H1 (cell line): Measurements from ENCODE around the gene SFXN2. TPM values are rescaled to one million over a fixed set of nuclear protein-coding genes. Genes with fewer than 3 reads are reported as not detected.

Source experiments
- CTCF ChIA-PET: fragments of 300-600 bp; sonication (Branson Sonifier 250); formaldehyde crosslinking; loops from one replicate; lab custom pipeline; 2021; ENCODE audit not compliant: partially characterized antibody; lab: Charles Lee
- POLR2A ChIA-PET: fragments of 300-600 bp; sonication (Branson Sonifier 250); formaldehyde crosslinking; loops from one replicate; lab custom pipeline; 2021; ENCODE audit warnings: inconsistent platforms; ENCODE audit not compliant: partially characterized antibody; lab: Charles Lee
- DNase-seq, 2 experiments: peaks; one replicate each; pipeline versions ENCODE4 v3.0.0 to v3.0.0-alpha.2; 2010 to 2022; ENCODE audit warnings: low spot score in 2 of 2, low read depth in 1 of 2, mixed read lengths in 1 of 2
- FAIRE-seq: peaks from 2 replicates; lab custom pipeline; 2011; peaks lifted over from hg19 to GRCh38; lab: Jason Lieb, UNC
- H2AFZ ChIP-seq: 2 replicates; pipeline ENCODE4 v1.8.1; 2012; ENCODE audit warnings: low read length, inconsistent platforms
- H2AK5ac ChIP-seq: 2 replicates; pipeline ENCODE4 v1.6.1; 2013; ENCODE audit warnings: low read depth, low read length
- H2BK120ac ChIP-seq: replicated peaks from 2 replicates; pipeline ENCODE3; 2013; ENCODE audit warnings: low read depth, low read length, inconsistent platforms
- H2BK12ac ChIP-seq: 2 replicates; pipeline ENCODE4 v1.6.1; 2013; ENCODE audit warnings: low read depth, low read length
- H2BK15ac ChIP-seq: 2 replicates; pipeline ENCODE4 v1.6.1; 2013; ENCODE audit warnings: low read length
- H2BK20ac ChIP-seq: 2 replicates; pipeline ENCODE4 v1.6.1; 2013; ENCODE audit warnings: low read length
- H2BK5ac ChIP-seq: 2 replicates; pipeline ENCODE4 v1.6.1; 2013; ENCODE audit warnings: low read depth, low read length
- H3K14ac ChIP-seq: 2 replicates; pipeline ENCODE4 v1.6.1; 2013; ENCODE audit warnings: inconsistent platforms; ENCODE audit not compliant: insufficient read length
- H3K18ac ChIP-seq: 2 replicates; pipeline ENCODE4 v1.6.1; 2013; ENCODE audit warnings: low read length; ENCODE audit errors: extremely low read depth
- H3K23ac ChIP-seq: 2 replicates; pipeline ENCODE4 v1.6.1; 2013; ENCODE audit warnings: inconsistent platforms; ENCODE audit not compliant: insufficient read length
- H3K23me2 ChIP-seq: 2 replicates; pipeline ENCODE4 v1.6.1; 2013; ENCODE audit warnings: low read depth, low read length
- H3K27ac ChIP-seq: 2 replicates; pipeline ENCODE4 v1.6.1; 2011; ENCODE audit warnings: low read depth, low read length, inconsistent platforms
- H3K27me3 ChIP-seq, 4 experiments: replicated peaks in 1 of 4; 1 replicate in 1 of 4; 2 replicates in 3 of 4; pipeline versions ENCODE4 v1.6.1 to v1.8.1; 2011 to 2013; ENCODE audit warnings: low read length in 3 of 4, mild to moderate bottlenecking in 3 of 4, inconsistent platforms in 2 of 4, mixed read lengths in 2 of 4, moderate library complexity in 1 of 4; ENCODE audit not compliant: control insufficient read depth in 3 of 4, insufficient read depth in 3 of 4; ENCODE audit errors: extremely low read depth in 1 of 4
- H3K36me3 ChIP-seq, 4 experiments: 2 replicates each; pipeline versions ENCODE4 v1.6.1 to v1.8.1; 2011 to 2013; ENCODE audit warnings: mild to moderate bottlenecking in 4 of 4, low read length in 3 of 4, moderate library complexity in 2 of 4, control low read depth in 1 of 4, inconsistent platforms in 1 of 4; ENCODE audit not compliant: insufficient read depth in 4 of 4, control insufficient read depth in 2 of 4
- H3K4ac ChIP-seq: replicated peaks from 2 replicates; pipeline ENCODE3; 2013; ENCODE audit warnings: low read length, low read depth, mixed read lengths, inconsistent platforms; ENCODE audit not compliant: insufficient read length
- H3K4me1 ChIP-seq, 4 experiments: replicated peaks in 1 of 4; 1 replicate in 1 of 4; 2 replicates in 3 of 4; pipeline versions ENCODE4 v1.6.1 to v1.8.1; 2011 to 2013; ENCODE audit warnings: low read length in 3 of 4, inconsistent platforms in 2 of 4, mixed read lengths in 1 of 4; ENCODE audit not compliant: insufficient read depth in 4 of 4, control insufficient read depth in 3 of 4
- H3K4me2 ChIP-seq, 2 experiments: 2 replicates each; pipeline versions ENCODE4 v1.6.1 to v1.8.1; 2011 to 2013; ENCODE audit warnings: low read depth in 2 of 2, low read length in 2 of 2, control low read depth in 1 of 2, inconsistent platforms in 1 of 2, mild to moderate bottlenecking in 1 of 2; ENCODE audit not compliant: insufficient read depth in 1 of 2
- H3K4me3 ChIP-seq, 4 experiments: fragments of 200-600, 300-600 bp in 1 of 4; sonication (generic), shearing (Covaris generic), sonication (Bioruptor Twin) in 1 of 4; 2 replicates each; pipeline versions ENCODE4 v1.5.1 to v1.8.1; 2011 to 2016; ENCODE audit warnings: low read length in 4 of 4, low read depth in 3 of 4, control low read depth in 2 of 4, inconsistent platforms in 2 of 4, mild to moderate bottlenecking in 2 of 4, mixed read lengths in 1 of 4, moderate library complexity in 1 of 4; ENCODE audit not compliant: insufficient read depth in 2 of 4; ENCODE audit errors: extremely low read depth in 1 of 4
- H3K56ac ChIP-seq: replicated peaks from 2 replicates; pipeline ENCODE3; 2013; ENCODE audit warnings: low read depth, mild to moderate bottlenecking, mixed read lengths, low read length, inconsistent platforms; ENCODE audit not compliant: insufficient read length
- H3K79me1 ChIP-seq: 2 replicates; pipeline ENCODE4 v1.6.1; 2013; ENCODE audit warnings: low read depth, low read length, control low read depth
- H3K79me2 ChIP-seq, 2 experiments: 2 replicates each; pipeline versions ENCODE4 v1.6.1 to v1.8.1; 2012 to 2013; ENCODE audit warnings: low read length in 2 of 2, mild to moderate bottlenecking in 2 of 2, inconsistent platforms in 1 of 2; ENCODE audit not compliant: insufficient read depth in 2 of 2, control insufficient read depth in 1 of 2
- H3K9ac ChIP-seq, 4 experiments: replicated peaks in 1 of 4; 1 replicate in 1 of 4; 2 replicates in 3 of 4; pipeline versions ENCODE4 v1.6.1 to v1.8.1; 2011 to 2013; ENCODE audit warnings: low read depth in 3 of 4, low read length in 3 of 4, control low read depth in 2 of 4, mild to moderate bottlenecking in 2 of 4, moderate library complexity in 2 of 4, inconsistent platforms in 1 of 4; ENCODE audit errors: extremely low read depth in 1 of 4
- H3K9me3 ChIP-seq, 2 experiments: 2 replicates each; pipeline versions ENCODE4 v1.6.1 to v1.8.1; 2012 to 2013; ENCODE audit warnings: mild to moderate bottlenecking in 2 of 2, moderate library complexity in 2 of 2, control low read depth in 1 of 2, inconsistent platforms in 1 of 2, low read depth in 1 of 2, low read length in 1 of 2, mixed read lengths in 1 of 2; ENCODE audit not compliant: insufficient read depth in 2 of 2
- H4K20me1 ChIP-seq, 2 experiments: replicated peaks in 1 of 2; 2 replicates each; pipeline versions ENCODE3 to v1.8.1; 2011 to 2013; ENCODE audit warnings: inconsistent platforms in 2 of 2, low read length in 2 of 2, mild to moderate bottlenecking in 1 of 2; ENCODE audit not compliant: insufficient read depth in 2 of 2, control insufficient read depth in 1 of 2
- H4K5ac ChIP-seq: 2 replicates; pipeline ENCODE4 v1.6.1; 2013; ENCODE audit warnings: low read length, low read depth, mixed read lengths, inconsistent platforms; ENCODE audit not compliant: insufficient read length
- H4K8ac ChIP-seq: 2 replicates; pipeline ENCODE4 v1.8.0; 2013; ENCODE audit warnings: mild to moderate bottlenecking, moderate library complexity, low read length, inconsistent platforms; ENCODE audit not compliant: insufficient read depth; ENCODE audit errors: extremely low read depth
- H4K91ac ChIP-seq: replicated peaks from 2 replicates; pipeline ENCODE3; 2013; ENCODE audit warnings: low read length, mixed read lengths, inconsistent platforms; ENCODE audit not compliant: insufficient read length
- CBX5 ChIP-seq: fragments of 300-800, 300-1000 bp; sonication (generic); IDR thresholded peaks from 2 replicates; pipeline ENCODE4 v1.7.1; 2016; ENCODE audit warnings: antibody characterized with exemption, low read length, low read depth
- EZH2 ChIP-seq: fragments of 200-600 bp; sonication (generic); IDR thresholded peaks from 2 replicates; pipeline ENCODE4 v1.7.1; 2012; ENCODE audit warnings: low read depth, mild to moderate bottlenecking, moderate library complexity, low read length, inconsistent platforms; ENCODE audit not compliant: severe bottlenecking
- NANOG ChIP-seq: IDR thresholded peaks from 2 replicates; pipeline ENCODE4 v1.6.1; 2011; ENCODE audit warnings: low read length, low read depth, mild to moderate bottlenecking, inconsistent platforms; ENCODE audit not compliant: insufficient read depth, poor library complexity, severe bottlenecking
- RFX5 ChIP-seq: IDR thresholded peaks from 2 replicates; pipeline ENCODE4 v1.6.1; 2011; ENCODE audit warnings: low read depth, low read length, improper control_type of control experiment, borderline replicate concordance
- SP2 ChIP-seq: IDR thresholded peaks from 2 replicates; pipeline ENCODE4 v1.6.1; 2012; ENCODE audit warnings: mild to moderate bottlenecking, low read length, inconsistent platforms
- SUZ12 ChIP-seq: fragments of 200-600 bp; sonication (generic); IDR thresholded peaks from 2 replicates; pipeline ENCODE4 v1.6.1; 2012; ENCODE audit warnings: mild to moderate bottlenecking, inconsistent platforms, low read length, moderate library complexity, mixed read lengths
- TAF7 ChIP-seq: optimal IDR thresholded peaks from 2 replicates; pipeline ENCODE3; 2011; ENCODE audit warnings: low read depth, mild to moderate bottlenecking, inconsistent platforms, low read length, moderate library complexity, borderline replicate concordance
- ZNF274 ChIP-seq: IDR thresholded peaks from 2 replicates; pipeline ENCODE4 v1.7.0; 2012; ENCODE audit warnings: low read length, borderline replicate concordance; ENCODE audit errors: extremely low read depth
- WGBS, 2 experiments: shearing (Covaris generic) in 1 of 2; methylation state at CpG; one replicate each; pipeline versions ENCODE4 v1.1.6 to v1.1.7; 2013 to 2015; ENCODE audit warnings: low lambda C conversion rate in 2 of 2, mixed read lengths in 2 of 2, inconsistent platforms in 1 of 2, low coverage in 1 of 2, missing lambda C conversion rate in 1 of 2; ENCODE audit not compliant: insufficient replicate concordance in 2 of 2, insufficient coverage in 1 of 2, insufficient read length in 1 of 2; ENCODE audit errors: extremely low coverage in 1 of 2, missing lambda C conversion rate in 1 of 2; 5-methylcytosine and 5-hydroxymethylcytosine counted together
- polyA plus RNA-seq, 7 experiments: library from polyadenylated mRNA; depleted of rRNA in 3 of 7; stranded (reverse) in 5 of 7; unstranded in 2 of 7; fragments of >200 nt in 5 of 7; fragments of 200-250 nt in 2 of 7; gene quantifications; 1 replicate in 5 of 7; 2 replicates in 1 of 7; 4 replicates in 1 of 7; pipeline versions ENCODE4 v1.2.1 to v1.2.3, GENCODE V29; 2011 to 2013; ENCODE audit warnings: missing spikeins in 2 of 7, mixed read lengths in 2 of 7
- total RNA-seq: library from RNA; stranded (reverse); fragmentation: NEBNext Ultra II Directional; extraction: Animal tissue kit (Norgen Biotek cat#: 25700); gene quantifications from 2 replicates; pipeline ENCODE4 v1.2.1, GENCODE V29; 2021
- TF ChIP-seq, protein P1 (sequence below): IDR thresholded peaks from 2 replicates; pipeline ENCODE4 v1.6.1; 2012; ENCODE audit warnings: inconsistent platforms
- TF ChIP-seq, protein P2 (sequence below): IDR thresholded peaks from 2 replicates; pipeline ENCODE4 v1.6.1; 2011; ENCODE audit warnings: low read length, improper control_type of control experiment

SFXN2 gene
- total and polyA plus RNA-seq, 2 of the 8 experiments (the other 6 are each of a cell fraction or from before 2014, with no cell fraction given): 20.5 to 23.5 TPM

DNA sequence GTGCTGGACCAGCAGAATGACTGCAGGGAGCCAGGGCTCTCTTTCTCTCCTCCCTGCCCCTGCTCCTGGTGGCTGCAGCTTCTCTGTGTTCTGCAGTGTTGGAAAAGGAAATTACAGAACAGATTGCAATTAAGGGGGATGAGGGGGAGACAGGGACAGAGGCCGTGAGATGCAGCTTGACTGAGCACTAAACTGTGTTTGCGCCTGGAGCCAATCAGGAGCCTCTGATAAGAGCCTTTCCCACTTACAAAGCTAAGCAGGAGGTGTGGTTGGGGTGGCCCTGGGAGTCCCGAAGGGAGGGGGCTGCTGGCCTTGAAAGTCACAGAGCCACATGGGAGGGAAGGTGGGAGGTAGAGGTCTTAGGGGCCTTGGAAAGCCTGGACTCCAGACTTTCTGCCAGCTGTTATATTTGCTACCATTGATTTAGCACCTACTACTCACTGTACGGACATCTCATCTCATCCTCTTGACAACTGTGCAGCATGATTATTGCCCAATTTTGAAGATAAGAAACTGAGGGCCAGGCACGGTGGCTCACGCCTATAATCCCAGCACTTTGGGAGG lies 43.5 kb upstream of the SFXN2 start:
- Histone ChIP-seq H3K36me3 (no peaks in the 10 kb centered on the region), H3K27ac (no peak overlapping the region), H3K4me1 (peaks cover 24 to 46% (median 31%) of the 10 kb centered on the region in 4 experiments), H2BK15ac (peak overlapping the region; percentile 36; the same call in 1 of the 2 replicates), H4K5ac (no peak overlapping the region), H2BK12ac (no peak overlapping the region; the same call in 1 of the 2 replicates), H4K20me1 (no peaks in the 10 kb centered on the region), H3K4me3 (no peak overlapping the region; a peak in 2 of 8 replicates), H3K79me2 (no peaks in the 10 kb centered on the region), H3K23ac (no peak overlapping the region), H4K91ac (peak overlapping the region; percentile 4), H2BK5ac (no peak overlapping the region), H2AFZ (no peak overlapping the region), H4K8ac (0 out of 2 replicates have a peak overlapping the region, but pooled peaks have one; percentile 73), H3K79me1 (no peaks in the 10 kb centered on the region), H3K56ac (no peak overlapping the region), H2BK120ac (no peak overlapping the region), H2AK5ac (no peak overlapping the region), H3K4ac (no peak overlapping the region), H3K14ac (no peak overlapping the region), H3K4me2 (peak overlapping the region; percentile 10 to 25; a peak in 1 of 4 replicates), H3K18ac (0 out of 2 replicates have a peak overlapping the region, but pooled peaks have one; percentile 26), H3K9me3 (no peaks in the 10 kb centered on the region), H3K9ac (no peak overlapping the region), H2BK20ac (0 out of 2 replicates have a peak overlapping the region, but pooled peaks have one; percentile 26), H3K27me3 (no peaks in the 10 kb centered on the region), H3K23me2 (no peaks in the 10 kb centered on the region)
- DNase-seq (no peak), FAIRE-seq (no peak)
- POLR2A ChIA-PET: interaction anchor here (1.4 to 3.0 kb wide), 4 partner anchors 10 to 43 kb away, joined by 4 to 22 read pairs (median 6); partner anchors contain the start of genes ARL3, SFXN2 and TRIM8
- WGBS, 2 experiments: 72% methylated on average over 6 of the region's 6 CpGs; no CpG with 5 or more reads in 1 of the 2 experiments
- CTCF ChIA-PET: interaction anchor here (0.5 to 13.0 kb wide), 15 partner anchors 15 to 267 kb away, joined by 3 to 145 read pairs (median 4); partner anchors contain the start of gene TRIM8
- TF ChIP-seq, protein P1, sequence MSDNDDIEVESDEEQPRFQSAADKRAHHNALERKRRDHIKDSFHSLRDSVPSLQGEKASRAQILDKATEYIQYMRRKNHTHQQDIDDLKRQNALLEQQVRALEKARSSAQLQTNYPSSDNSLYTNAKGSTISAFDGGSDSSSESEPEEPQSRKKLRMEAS: no peak
- no peak for TF ChIP-seq SUZ12
- TF ChIP-seq, protein P2, sequence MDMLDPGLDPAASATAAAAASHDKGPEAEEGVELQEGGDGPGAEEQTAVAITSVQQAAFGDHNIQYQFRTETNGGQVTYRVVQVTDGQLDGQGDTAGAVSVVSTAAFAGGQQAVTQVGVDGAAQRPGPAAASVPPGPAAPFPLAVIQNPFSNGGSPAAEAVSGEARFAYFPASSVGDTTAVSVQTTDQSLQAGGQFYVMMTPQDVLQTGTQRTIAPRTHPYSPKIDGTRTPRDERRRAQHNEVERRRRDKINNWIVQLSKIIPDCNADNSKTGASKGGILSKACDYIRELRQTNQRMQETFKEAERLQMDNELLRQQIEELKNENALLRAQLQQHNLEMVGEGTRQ: no peak
- no peak for TF ChIP-seq CBX5
- no peak for TF ChIP-seq SP2
- TF ChIP-seq ZNF274: no peak
- no peak for TF ChIP-seq NANOG
- no peak for TF ChIP-seq RFX5
- no peak for TF ChIP-seq EZH2
- no peak for TF ChIP-seq TAF7
